NCI-H2227 (cell line): ENCODE measurements around the gene ALKBH6.

ENCODE experiments used
- DNase-seq: peaks from one replicate; lab custom pipeline; 2025; ENCODE audit not compliant: unreplicated experiment; lab: John Stamatoyannopoulos, UW

Gene ALKBH6

DNA sequence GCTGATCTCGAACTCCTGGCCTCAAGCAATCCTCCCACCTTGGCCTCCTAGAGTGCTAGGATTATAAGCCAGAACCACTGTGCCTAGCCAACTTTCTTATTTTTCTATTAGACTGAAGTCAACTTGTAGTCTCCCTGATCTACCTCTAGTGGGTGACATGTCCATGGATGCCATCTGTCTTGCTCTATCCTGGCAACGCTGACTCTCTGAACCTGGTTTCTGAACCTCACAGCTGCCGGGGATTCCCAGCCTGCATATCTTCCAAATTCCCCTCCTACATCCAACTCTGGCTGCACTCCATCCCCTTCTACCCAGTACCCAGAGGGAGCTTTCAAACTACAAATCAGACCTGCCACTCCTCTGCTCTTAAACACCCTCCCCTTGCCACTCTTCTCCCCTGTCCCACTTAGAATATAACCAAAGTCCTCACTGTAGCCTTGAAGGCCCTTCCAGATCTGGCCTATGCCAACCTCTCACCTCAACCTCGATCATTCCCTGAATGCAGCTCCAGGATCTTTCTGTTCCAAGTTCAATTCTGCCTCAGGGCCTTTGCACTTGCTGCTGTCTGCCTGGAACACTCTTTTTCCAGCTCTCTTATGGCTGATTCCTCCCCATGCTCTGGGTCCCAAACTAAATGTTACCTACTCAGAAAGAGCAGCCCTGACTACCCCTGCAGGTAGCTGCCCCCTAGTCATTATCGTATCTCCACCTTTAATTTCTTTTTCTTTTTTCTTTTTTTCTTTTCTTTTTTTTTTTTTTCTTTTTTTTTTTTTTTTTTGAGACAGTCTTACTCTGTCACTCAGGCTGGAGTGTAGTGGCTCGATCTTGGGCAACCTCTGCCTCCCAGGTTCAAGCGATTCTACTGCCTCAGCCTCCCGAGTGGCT lies 16.5 kb upstream of the ALKBH6 start:
- no peak for DNase-seq

DNA sequence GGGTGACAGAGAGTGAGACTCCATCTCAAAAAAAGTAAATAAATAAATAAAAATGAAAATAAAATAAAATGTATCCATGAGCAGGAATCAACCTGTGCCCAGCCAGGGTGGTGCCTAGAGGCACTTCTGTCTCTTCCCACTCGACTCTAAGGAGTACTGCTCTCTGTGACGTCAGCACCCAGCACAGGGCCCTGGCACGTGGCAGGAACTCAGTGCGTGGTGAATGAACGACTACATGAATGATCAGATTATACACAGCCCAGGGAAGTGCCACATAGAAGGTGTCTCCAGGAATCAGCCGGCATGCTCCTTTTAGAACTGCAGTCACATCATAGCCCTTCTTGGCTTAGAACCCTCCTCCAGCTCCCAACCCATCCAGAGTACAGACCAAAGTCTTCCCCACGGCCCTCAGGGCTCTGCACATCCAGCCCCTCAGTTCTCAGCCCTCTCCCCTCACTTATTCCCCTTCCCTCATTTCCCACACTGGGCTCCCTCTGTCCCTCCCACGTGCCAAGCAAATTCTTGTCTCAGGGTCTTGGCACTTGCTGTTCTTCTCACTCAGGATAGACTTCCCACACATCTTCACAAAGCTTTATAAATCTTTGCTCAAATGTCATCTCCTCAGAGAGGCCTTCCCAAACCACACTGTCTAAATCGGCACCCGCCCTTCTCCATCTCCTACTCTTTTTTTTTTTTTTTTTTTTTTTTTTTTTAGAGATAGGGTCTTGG lies 14.5 kb upstream of the ALKBH6 start:
- no peak for DNase-seq

- no peak for DNase-seq
These were observed 13.7 kb upstream of the ALKBH6 start for GRCh38 chr19:36027696-36028095.

DNA sequence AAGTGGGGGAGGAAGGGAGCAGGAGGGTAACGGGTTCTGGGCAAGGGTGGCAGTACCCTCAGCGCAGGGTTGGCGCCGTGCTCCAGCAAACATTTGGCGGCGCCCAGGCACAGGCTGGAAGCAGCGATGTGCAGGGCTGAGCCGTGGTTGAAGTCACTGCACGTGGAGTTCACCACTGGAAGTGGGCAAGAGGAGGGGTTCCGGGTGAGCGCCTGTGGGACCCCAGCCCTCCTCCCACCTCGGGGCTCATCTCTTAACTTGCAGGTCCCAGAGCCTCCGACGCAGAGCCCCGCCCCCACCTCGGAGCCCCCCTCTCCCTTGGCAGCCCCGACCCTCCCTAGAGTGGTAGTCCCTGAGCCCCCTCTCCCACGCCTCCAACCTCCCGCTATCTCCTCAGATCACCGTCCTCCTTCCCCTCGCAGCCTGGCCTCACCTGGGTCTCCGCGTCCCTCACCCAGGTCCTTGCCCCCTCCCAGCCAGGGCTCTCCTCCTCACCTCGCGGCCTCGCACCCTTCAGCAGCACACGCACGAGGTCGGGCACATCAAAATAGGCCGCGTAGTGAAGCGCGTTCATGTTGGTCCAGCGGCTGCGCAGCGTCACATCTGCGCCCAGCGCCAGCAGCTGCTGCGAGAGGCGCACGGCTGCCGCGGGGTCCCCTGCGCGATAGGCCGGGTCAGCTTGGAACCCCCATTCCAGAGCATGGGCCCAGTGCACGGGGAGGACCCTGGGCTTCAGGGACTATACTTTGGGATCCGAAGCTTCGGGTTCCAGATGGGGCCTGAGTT lies 12.3 kb upstream of the ALKBH6 start:
- DNase-seq: no peak

DNA sequence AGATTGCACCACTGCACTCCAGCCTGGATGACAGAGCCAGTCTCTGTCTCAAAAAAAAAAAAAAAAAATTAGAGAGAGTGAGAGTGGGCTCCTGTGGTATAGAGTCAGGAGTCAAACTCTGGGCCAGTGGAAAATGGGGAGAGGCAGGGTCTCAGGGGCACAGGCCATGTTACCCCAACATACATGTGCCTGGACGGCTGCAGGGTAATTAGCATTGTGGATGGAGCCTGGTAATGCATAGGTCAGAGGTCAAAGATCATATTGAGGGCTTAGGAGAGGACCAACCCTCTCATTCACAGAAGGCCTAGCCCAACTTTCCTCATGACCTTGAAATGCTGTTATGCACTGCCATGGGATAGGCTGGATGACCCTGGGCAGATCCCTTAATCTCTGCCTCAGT lies 11.5 kb upstream of the ALKBH6 start:
- DNase-seq: no peak

- DNase-seq: no peak
These were observed 9.4 kb upstream of the ALKBH6 start for GRCh38 chr19:36023432-36023831.

DNA sequence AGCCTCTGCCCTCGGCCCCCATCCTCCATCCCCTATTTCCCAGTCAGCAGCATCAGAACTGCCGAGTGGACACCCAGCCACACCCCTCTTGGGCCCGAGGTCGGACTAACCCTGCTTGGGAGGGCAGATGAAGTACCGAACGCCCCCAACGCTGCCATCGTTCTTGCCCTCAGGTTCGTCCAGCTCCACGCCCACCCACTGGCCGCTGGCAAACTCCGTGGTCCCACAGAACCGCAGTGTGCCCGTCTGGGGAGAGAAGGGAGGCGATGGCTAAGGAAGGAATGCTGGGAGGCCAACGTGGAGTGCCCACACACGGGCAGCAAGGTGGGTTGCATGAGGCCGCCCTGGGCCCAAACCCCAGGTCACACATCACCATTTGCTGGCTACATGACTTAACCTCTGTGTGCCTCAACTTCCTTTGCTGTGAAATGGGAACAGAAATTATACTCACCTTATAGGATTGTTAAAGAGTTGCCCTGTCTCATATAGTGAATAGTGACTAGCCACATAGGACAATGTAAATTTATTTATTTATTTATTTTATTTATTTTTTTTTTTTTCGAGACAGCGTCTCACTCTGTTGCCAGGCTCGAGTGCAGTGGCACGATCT lies 5.2 kb upstream of the ALKBH6 start:
- DNase-seq: no peak

GRCh38 chr19:36013280-36014011 lies 567 bp downstream of the ALKBH6 start:
- DNase-seq: no peak

- no peak for DNase-seq
These were observed 3.6 kb downstream of the ALKBH6 start for GRCh38 chr19:36010402-36010801.

DNA sequence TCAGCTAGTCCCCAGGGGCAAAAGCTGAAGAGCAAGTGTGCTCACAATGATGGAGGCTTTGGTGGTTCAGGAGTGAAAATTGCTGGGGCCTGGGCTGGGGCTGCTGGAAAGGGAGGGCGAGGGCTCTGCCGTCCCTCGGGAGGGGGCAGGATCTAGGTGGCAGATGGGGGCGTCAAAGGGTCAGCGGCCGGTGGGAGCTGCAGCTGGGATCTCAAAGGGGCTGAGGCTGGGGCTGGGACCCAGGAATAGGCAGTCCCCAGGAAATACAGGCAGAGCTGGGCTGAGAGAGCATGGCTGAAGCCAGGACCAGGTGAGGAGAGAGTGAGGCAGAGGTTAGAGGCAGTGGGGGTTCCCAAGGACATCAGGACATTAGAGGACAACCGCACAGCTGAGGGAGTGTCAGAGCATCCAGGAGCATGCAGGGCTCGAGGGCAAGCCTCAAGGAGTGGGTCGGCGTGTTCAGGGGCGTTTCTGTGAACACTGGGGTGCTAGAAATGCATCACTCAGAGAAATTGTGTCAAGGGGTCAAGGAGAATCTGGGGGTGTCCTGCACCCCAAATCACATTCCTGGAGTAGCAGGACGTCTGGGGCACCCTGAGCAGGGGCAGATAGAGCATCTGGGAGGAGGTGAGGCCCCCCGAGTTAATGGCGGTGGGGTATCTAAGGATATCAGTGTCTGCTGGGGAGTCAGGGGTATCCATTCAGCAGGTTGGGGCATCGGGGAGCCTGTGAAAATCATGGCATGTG lies 4.2 kb downstream of the ALKBH6 start:
- DNase-seq: no peak

DNA sequence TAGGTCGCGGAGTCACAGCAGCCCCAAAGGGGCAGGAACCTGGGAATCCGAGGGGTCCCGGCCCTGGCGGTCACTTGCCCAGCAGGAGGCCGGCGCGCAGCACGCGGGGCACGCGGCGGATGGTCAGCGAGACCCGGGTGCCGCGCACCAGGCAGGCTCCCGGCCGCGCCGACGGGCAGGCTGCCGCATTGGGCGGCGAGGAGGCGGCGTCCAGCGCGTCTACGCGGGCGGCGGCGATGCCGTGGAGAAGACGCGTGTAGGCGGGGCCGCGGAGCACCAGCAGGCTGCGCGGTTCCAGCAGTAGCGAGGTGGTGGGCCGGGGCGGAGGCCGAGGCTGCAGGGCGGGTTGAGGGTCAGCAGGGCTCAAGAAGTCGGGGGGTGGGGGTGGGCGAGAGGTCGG lies 4.8 kb downstream of the ALKBH6 start:
- peak; percentile 98 for DNase-seq

DNA sequence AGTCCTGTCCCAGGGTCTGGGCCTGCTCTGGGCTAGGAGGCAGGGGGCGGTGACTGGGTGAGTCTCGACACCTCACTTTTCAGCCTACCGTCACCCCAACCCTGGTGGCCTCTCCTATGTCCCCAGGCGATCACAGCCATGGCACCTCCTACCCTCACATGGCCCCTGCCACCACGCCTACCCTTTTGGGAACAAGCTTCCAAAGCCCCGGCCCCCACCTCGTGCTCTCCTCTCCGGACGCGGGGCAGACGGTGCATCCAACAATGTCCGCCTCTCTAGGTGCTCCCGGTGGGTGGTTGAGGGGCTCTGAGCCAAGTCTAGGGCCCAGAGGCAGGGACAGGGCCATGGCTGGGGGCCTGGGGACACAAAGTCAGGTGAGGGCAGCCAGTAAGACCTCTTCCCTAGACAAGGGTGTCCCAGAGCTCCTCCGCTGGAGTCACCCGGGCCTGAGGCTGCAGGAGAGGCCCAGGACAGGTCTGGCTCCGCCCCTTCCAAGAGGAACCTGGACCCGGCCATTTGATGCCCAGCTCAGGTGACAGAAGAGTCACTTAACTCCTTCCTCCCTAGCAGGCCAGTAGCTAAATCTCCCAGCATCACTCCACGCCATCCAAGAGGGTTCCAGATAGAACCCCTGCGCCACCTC lies 5.6 kb downstream of the ALKBH6 start, which contains the start of gene SYNE4:
Gene SYNE4, minus strand, starts transcription at position 478 of the 643 bp plus-strand sequence. Its CDS starts 132 bp downstream, at position 346.
- peak; percentile 68 for DNase-seq

- DNase-seq: no peak
These were observed 7.1 kb downstream of the ALKBH6 start for GRCh38 chr19:36006955-36007354.

- DNase-seq: no peak
These were observed 10.7 kb downstream of the ALKBH6 start for GRCh38 chr19:36003284-36003683.

DNA sequence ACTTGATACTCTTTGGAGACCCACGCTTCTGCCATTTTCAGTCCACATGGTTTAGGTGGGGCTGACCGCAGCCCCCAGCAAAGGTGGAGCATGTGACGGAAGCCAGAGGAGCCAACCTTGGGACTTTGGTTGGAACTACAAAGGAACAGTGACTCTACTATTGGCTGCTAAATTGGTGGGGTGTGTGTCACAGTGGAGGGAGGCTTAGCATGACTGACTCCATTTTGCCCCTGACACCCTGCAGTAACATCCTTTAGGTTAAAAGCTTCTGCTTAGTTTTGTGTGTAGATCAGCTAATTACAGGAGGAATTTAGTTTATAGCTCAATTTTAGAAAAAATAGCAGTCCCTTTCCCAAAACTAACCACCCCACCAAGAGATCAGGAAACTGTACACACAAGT lies 12.4 kb downstream of the ALKBH6 start:
- no peak for DNase-seq

- no peak for DNase-seq
These were observed 17.2 kb downstream of the ALKBH6 start for GRCh38 chr19:35996777-35997176.

GRCh38 chr19:35995048-35995993 lies 18.7 kb downstream of the ALKBH6 start, which contains the start of gene SDHAF1:
Gene SDHAF1, plus strand, starts transcription at chr19:35995188. Its CDS starts 87 bp downstream, at chr19:35995275.
- peak; percentile 100 for DNase-seq
